Measurements from ENCODE around the gene HOXB4.
"Not testable (repeated sequence)": the region's sequence is repeated elsewhere in the genome, so short reads cannot be mapped to it uniquely, and the experiment has no call there.

HOXB4 gene

DNA sequence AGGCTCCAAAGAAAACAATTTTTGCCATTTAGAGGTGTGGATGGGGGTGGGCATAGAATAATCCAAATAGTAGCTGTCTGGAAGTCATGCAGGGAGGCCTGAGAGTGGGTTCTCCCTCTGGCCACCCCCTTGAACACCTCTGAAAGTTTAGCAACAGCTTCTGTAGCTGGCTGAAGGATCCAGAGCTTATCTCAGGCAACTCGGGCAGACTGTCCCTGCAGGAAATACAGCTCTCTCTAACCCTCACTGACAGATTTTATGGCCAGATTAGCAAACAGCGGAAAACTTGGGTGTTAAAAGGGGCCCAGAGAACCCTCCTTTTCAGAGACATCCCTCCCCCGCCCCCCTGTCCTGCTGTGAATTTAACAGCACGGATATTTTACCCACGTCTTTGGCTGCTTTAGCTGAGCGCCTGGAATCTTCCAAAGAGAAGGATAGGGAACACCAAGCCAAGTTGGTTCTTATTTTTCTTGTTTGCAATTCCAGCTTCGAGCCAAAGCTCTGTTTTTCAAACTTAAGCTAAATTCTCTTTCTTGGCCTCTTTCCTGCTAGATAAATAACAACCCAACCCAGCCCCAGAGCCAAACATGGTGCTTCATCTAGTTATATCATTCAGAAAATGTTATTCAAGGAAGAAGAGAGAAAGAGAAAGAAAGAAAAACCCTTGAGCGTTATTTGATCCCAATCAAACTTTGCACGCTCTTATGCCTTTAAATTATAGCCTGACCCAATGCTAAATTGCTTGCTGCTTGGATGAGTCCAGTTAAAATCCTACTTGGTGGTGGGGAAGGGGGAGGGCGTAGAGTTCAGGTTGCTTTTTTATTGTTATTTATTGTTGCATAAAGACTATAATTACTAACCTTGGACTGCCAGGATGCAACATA lies 31.0 kb downstream of the HOXB4 start:
- DNase-seq (ENCODE audit: low read depth in 2 of 2), result no peak

DNA sequence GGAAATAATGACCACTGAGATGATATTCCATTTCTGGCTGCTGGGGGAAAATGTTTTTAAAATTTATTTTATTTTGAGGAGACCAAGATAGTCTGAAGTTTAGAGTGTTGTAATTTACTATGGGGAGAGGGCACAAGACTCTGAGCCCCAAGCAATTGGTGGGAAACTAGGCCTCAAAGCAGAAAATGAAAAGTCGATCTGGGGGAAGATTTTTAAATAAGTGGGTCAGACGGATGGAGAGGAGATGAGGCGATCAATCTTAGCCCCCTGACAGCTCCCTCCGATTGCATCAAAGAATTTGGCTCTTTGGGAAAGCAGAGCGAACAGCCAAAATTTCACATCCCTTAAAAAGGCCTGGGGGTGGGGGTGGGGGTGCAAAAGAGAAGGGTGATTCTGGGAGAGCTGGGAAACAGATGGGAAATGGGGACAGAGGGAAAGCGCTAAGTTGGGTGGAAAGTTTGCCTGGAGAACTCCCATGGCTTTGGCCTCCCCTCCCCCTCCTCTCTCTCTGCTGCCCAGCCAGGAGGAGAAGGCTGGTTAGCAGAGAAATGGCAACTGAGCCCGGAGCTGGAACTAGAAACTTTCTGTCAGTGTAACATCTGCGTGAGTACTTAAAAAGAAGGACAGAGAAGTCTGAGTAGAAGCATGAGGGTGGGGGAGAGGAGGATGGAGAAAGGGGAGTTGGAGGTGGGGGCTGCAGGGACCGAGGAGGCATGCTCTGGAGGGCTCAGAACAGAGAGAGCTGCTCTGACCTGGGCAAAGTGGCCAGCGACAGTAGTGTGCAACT lies 31.8 kb downstream of the HOXB4 start:
- DNase-seq (ENCODE audit: low read depth in 2 of 2), result no peak

DNA sequence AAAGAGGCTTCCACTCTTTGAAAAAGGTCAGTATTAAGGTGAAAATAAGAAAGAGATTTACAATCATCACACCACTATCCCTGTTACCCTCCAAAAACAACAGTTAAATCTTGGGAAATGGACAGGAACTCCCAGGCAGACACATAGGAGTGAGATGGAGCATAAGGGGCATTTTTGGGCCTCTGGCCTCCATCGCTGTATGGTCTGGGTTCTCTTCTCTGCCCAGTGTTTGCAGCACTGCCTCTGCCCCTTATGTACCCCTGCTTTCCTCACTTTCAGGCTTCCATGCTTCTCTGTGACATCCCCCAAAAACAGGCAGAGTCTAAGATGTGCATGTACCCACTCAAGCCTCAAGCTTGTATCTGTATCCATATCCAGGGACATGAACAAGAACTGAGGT lies 32.6 kb downstream of the HOXB4 start:
- DNase-seq (ENCODE audit: low read depth in 2 of 2), result no peak

DNA sequence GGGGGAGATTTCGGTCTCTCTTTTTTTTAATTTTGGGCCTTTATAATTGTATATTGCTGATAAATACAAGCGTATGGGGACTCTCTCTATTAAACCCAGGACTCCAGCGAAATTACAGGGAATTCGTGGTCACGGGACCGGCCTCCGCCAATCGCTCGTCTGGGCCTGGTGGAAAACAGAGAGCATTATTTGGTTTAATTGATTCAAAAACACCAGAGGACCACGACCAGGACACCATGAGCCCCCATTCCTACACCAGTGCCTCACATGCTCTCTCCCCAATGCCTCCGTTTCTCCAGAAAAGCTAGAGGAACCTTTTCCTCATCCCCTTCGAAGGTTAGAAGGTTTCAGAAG lies 33.2 kb downstream of the HOXB4 start, which contains the start of gene HOXB2:
Gene HOXB2 (minus strand): TSS at position 88 of the 354 bp plus-strand sequence. CDS start 198 bp downstream, outside the sequence.
- no peak for DNase-seq (ENCODE audit: low read depth in 2 of 2)

DNA sequence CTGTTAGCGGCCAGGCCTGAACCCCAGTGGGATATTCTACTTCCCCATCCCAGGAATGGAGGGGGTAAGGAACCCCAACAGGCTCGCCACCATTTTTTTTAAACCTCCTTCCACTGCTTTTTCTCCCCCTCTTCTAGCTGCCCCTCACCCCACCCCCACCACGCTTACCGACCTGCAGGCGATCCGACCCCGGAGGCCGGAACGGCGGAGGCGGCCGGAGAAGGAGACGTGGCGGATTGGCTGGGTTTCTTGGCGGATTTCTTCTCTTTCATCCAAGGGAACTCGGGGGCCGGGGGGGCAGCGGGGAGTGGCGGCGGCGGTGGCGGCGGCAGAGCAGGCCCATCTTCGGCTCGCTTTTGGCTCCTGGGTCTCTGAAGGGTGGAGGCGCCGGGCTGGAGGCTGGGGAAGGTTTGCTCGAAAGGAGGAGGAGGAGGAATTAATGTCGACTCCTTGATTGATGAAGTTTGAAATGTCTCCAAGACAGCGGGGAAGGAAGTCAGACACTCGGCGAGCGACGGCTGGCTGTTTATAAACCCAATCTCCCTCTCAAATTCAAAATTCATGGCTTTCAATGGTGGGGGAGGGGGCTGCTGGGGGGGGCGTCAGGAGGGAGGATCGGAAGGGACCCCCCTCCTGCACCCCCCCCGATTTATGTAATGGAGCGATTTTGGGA lies 33.7 kb downstream of the HOXB4 start:
- DNase-seq (ENCODE audit: low read depth in 2 of 2), result peak in 1 of 2 donors; percentile 33

DNA sequence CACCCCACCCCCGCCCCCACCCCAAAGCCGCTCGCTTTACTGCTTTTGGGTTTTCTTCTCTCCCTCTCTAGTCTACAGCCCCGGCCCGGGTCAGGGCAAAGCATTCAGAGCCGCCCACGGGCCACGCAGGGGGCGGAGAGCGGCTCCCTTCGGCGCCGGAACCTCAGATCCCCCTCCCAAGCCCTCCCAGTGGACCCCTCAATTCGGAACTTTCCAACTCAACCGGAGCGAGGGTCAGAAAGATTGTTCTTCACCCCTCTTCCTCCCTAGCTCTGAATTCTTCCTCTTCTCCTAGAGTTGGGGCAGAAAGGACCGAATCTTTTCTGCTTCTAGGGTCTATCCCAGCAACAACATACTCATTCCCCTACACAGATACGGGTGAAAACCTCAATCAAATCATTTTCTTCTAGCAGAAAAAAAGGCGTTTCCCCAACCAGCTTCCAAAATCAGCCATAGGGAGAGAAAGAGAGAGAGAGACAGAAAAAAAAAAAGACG lies 34.2 kb downstream of the HOXB4 start:
- DNase-seq (ENCODE audit: low read depth in 2 of 2), result peak in 1 of 2 donors; percentile 23

DNA sequence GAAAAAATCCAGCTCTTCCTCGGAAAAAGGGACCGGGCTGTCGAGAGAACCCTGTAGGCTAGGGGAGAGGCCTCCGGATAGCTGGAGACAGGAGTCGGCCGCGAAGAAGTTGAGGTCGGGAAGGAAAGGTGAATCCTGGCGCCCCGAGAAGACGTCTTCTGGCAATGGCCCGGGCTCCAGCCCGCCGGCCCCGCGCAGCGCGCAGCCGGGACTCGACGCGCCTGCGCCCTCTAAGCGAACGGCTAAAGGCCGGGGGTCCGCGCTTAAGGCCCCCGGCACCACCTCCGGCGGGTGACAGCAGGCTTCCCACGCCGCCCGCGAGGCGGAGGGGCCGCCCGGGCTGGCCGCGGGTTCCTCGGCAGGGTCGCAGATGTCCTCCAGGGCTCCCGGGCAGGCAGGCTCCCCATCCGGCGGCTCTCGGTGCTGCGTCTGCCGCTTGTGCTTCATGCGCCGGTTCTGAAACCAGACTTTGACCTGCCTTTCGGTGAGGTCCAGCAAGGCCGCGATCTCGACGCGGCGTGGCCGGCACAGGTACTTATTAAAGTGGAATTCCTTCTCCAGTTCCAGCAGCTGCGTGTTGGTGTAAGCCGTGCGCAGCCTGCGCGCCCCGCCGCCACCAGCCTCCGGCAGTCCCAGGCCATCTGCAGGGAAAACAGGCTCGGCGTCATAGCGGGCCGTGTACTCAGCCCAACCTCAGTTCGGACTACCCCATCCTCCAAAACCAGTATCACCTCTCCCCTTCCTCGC lies 34.9 kb downstream of the HOXB4 start:
- peak in 1 of 2 donors; percentile 50 for DNase-seq (ENCODE audit: low read depth in 2 of 2)

DNA sequence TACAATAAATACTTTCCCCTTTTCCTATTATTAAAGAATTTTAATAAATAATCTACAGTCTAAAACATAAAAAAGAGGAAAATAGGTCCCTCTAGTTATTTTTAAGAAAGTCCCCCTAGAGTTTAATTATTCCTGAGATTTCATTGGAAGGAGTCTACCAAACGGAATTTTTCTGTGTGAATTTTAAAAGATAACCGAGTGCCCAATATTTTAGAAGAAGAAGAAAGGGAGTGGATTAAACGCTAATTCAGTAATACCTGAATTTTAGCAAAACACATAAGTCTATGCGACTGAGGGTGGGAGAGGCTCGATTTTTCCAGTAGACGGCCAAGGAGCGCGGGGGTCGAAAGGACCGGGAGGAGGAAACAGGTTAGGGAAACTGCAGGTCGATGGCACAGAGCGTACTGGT lies 35.4 kb downstream of the HOXB4 start:
- no peak for DNase-seq (ENCODE audit: low read depth in 2 of 2)

DNA sequence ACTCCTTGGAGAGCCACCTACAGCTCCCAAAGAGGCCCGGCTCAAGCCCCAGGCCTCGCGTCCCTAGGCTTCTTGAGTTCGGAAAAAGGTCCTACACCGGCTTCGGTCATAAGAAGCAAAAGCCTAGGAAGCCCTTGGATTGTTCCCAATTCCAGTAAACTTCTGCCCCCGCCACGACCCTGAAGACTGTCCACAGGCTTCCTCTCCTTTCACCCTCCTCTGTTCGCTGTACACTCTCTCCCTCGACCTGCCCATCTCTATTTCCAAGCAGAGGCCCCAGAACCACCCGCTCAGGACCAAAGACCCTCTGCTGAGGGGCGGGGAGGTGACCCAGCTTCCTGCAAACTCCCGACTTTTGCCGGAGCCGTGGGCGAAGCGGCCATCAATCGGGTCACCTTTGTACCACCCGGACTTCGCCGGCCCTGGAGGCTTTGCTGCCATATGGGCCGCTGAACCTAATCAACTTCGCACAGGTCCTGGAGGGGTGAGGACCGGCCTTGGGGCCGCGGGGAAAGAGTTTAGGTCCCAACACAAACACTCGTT lies 36.0 kb downstream of the HOXB4 start:
- peak in 1 of 2 donors; percentile 16 for DNase-seq (ENCODE audit: low read depth in 2 of 2)

DNA sequence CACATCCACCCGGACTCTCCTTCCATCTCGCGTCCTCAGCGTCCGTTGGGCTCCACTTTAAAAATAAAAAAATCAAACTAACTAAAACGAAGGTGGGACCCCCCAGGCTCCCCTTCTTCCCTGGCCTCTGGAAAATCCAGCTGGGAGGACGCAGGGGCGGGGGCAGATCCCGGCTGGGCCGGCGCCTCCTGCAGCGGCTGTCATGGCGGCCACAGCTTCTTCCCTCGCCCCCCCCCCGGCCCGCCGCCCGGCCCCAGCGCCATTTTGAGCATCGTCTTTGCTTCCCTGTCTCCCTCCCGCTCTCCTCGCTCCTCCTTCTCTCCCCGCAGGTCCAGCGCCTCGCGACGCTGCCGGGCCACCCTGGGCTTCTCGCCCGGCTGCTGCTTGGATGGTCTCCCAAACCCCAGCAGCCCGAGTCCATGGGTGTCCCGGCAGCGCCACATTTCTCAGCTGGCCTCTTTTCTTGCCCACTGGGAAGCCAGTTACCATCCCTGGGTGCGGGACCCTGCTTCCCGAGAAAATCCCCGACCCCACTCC lies 36.5 kb downstream of the HOXB4 start:
- peak in 1 of 2 donors; percentile 29 for DNase-seq (ENCODE audit: low read depth in 2 of 2)

DNA sequence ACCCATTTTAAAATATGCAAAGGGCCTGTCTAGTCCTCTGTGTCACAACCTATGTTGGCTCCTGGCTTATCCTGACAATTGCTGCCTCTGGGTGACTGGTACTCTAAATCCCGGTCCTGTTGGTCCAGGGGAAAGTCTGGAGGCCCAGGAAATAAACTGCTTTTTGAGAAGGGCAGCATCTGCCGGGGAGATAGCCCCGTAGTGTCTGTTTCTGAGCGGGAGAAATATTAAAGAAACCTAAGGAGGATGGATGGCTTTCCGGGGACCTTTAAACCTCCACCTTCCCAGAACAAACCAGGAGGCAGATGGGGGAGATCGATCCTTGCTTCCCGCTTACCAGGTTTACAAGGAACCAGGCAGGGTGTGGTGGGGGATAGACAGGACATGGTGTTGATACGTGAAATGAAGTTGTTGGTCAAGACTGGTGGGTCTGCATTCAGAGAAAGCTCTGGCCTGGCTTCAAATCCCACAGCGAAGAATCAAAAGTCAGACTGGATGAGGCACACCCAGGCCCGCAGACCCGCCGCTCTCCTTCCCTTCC lies 37.0 kb downstream of the HOXB4 start:
- DNase-seq (ENCODE audit: low read depth in 2 of 2), result no peak

DNA sequence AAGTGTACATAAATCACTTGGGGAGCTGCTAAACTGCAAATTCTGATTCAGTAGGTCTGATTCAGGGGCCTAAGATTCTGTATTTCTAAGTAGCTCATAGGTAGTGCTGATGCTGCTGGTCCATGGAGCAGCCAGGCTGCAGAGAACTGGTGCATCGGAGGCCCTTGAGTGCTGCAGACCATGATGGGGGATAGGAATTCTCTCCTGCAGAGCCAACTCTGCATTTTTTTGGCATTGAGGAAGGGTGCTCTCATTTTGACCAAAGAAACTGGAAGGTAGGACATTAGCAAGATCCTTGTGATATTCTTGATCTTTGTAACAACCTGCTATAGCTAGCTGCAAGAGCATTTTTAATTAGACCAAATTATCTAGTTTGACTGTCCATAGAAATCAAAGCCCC lies 37.9 kb downstream of the HOXB4 start:
- no peak for DNase-seq (ENCODE audit: low read depth in 2 of 2)

DNA sequence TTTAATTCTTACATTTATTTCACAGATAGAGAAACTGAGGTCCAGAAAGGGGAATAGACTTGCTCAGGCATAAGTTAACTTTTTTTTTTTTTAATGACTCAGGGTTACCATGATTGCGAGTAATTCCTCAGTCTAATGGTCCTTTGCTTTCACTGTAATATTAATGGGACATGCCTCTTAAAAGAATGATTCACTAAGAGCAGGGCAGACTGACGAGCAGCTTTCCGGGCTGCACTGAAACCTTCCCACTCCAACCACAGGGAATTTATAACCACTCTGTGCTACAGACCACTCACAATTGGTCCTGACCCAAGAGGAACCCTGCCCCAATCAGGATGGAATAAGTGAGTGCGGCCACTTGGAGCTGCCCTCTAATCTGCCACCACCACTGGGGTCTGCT lies 39.0 kb downstream of the HOXB4 start:
- no peak for DNase-seq (ENCODE audit: low read depth in 2 of 2)

DNA sequence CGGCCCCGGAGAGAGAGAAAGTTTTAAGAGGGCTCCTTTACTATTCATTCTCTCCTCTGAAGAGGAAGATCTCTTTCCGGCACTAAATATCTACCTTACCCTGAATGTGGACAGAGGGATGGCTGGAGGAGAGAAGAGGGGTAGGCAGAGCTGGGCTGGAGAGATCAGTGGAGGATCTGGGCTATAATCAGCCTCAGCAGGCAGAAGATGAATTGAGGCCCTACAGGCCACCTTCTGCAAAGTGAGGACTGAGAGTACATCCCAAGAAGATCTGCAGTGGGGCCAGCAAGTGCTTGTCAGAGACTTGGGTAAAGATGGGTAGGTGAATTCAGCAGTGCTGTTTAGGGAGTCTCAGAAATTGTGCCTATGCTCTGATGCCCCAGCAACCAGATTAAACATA lies 40.8 kb downstream of the HOXB4 start:
- no peak for DNase-seq (ENCODE audit: low read depth in 2 of 2)

DNA sequence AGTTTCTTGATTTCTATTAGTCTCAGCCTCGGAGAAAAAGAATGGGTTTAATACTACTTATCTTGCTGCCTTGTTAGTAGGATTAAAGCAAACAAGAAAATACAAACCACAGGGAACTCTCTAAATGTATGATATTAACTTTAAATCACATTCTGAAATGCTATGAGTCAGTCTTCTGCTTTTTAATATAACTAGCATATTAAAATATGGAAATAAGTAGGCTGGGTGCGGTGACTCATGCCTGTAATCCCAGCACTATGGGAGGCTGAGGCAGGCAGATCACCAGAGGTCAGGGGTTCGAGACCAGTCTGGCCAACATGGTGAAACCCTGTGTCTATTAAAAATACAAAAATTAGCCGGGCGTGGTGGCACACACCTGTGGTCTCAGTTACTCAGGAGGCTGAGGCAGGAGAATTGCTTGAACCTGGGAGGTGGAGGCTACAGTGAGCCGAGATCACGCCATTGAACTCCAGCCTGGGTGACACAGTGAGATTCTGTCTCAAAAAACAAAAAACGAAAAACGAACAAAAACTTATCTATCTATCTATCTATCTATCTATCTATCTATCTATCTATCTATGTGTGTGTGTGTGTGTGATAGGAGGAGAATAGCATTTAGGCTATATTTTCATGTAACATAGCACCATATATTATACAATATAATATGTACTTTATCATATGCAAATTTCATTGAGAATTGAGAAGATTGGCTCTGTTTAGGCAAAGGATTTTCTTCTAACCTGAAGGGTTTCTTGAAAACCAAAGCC lies 42.2 kb downstream of the HOXB4 start:
- not testable (repeated sequence) for DNase-seq (ENCODE audit: low read depth in 2 of 2)

DNA sequence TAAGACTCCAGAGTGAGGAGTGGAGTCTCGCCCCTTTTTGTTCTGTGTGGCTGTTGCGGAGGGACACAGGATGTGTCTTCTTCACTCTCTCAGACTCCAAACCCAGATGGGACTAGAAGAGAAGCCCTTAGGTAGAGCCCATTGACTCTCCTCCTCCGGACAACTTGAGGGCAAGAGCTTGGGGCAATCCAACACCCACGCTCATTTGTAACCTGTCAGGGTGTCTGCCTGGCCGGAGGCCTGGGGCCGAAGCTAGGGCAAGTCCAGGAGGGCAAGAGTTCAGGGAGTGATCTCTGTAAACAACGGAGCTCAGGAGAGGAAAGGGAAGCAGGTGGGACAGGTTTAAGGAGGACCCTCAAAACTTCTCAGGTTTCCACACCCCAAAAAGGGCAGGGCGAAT lies 45.9 kb downstream of the HOXB4 start:
- no peak for DNase-seq (ENCODE audit: low read depth in 2 of 2)

DNA sequence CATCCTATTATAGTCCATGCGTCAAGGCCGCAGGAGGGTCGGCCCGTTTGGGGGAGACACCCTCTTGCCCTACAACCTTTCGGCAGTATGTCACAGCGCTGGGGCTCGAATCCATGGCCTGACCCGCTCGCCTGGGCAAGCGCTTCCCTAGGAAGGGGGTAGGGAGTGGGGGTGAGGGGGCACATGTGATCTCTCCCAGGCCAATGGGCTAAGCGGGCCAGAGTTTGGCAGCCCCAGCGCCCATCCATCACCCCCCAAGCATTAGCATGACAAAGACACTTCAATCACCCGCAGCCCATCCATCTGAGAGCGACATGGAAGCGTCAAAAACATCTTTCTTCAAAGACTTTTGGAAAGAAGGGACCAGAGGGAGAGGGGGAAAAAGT lies 47.3 kb downstream of the HOXB4 start, which contains the start of gene HOXB1:
Gene HOXB1 (minus strand): TSS at position 125 of the 386 bp plus-strand sequence. CDS start 107 bp downstream, at position 18.
- DNase-seq (ENCODE audit: low read depth in 2 of 2), result no peak

DNA sequence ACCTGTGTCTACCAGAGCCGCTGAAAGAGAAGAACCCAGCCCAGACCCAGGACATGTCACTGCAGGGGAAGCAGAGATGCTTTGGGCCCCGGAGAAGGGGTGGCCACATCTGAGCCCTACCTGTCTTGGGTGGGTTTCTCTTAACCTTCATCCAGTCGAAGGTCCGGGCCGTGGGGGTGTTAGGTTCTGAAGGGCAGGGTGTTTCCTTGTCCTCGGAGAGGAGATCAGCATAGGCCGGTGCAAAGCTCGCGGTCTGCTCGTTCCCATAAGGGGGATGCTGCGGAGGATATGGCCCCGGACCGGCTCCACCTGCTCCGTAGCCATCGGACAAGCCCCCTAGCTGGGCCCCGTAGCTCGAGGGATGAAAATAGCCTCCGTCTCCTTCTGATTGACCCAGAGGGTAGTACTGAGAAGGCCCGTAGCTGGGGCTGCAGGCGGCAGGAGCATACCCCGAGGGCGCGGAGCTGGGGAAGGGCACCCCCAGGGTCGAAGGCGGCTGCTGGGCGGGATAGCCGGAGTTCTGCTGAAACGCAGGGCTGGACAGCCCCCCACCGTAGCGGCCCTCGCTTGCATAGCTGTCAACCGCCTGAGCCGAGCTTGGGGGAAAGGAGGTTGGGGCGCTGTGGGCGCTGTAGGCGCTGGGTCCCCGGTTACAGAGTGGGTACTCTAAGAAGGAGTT lies 47.8 kb downstream of the HOXB4 start:
- DNase-seq (ENCODE audit: low read depth in 2 of 2), result no peak

DNA sequence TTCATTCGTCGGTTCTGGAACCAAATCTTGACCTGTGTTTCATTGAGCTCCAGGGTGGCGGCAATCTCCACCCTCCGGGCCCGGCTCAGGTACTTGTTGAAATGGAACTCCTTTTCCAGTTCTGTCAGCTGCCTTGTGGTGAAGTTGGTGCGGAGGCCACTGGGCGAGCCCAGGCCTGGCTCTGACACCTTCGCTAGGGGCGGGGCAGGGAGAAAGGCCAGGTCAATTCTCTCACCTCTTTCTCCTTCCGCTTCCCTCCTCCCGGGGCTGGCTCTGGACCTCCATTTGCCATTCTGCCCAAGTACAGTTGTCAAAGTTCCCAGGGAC lies 48.5 kb downstream of the HOXB4 start:
- DNase-seq (ENCODE audit: low read depth in 2 of 2), result no peak
